K562 (cell line): ENCODE data around the gene SHROOM3. TPM values are rescaled to one million over a fixed set of nuclear protein-coding genes. Genes with fewer than 3 reads are reported as not detected.

Experiments
- ATAC-seq: fragments of 200-7000 bp; cut with Tn5 transposase; 3 replicates; pipeline ENCODE4 v1.9.1; 2020; ENCODE audit warnings: moderate library complexity
- BruUV-seq: library from RNA; stranded (reverse); fragments of 400-500 nt; replicated peaks from 2 replicates; lab custom pipeline; 2021; lab: Mats Ljungman, UMichigan
- CTCF ChIA-PET: fragments of 300-600 bp; formaldehyde crosslinking; extraction: SDS; loops from one replicate; lab custom pipeline; 2021; ENCODE audit warnings: low intra/inter-chr PET ratio; lab: Yijun Ruan, JAX
- POLR2A ChIA-PET: fragments of 300-600, 350-650 bp; sonication (Branson Sonifier 250); formaldehyde crosslinking; extraction: SDS; loops from one replicate; lab custom pipeline; 2021; ENCODE audit warnings: antibody characterized with exemption, inconsistent platforms; lab: Yijun Ruan, JAX
- DNase-seq, 4 experiments: peaks; one replicate each; pipeline versions ENCODE4 v3.0.0 to v3.0.0-alpha.2; 2011 to 2018; ENCODE audit warnings: low spot score in 3 of 4, mixed read lengths in 3 of 4; ENCODE audit errors: extremely low read depth in 1 of 4
- FAIRE-seq: peaks from 2 replicates; lab custom pipeline; 2011; peaks lifted over from hg19 to GRCh38; lab: Jason Lieb, UNC
- H2AFZ ChIP-seq: 2 replicates; pipeline ENCODE4 v1.6.0; 2011; ENCODE audit warnings: low read depth, low read length, control low read depth, inconsistent platforms
- H3K27ac ChIP-seq: fragments of 200-600 bp; 3 replicates; pipeline ENCODE4 v1.8.0; 2011; ENCODE audit warnings: low read depth, mild to moderate bottlenecking, control low read depth, inconsistent platforms, low read length, moderate library complexity, mixed read lengths; ENCODE audit errors: extremely low read depth
- H3K27me3 ChIP-seq, 2 experiments: fragments of 300-600 bp in 1 of 2; 2 replicates in 1 of 2; 3 replicates in 1 of 2; pipeline versions ENCODE4 v1.6.0 to v1.8.0; 2011; ENCODE audit warnings: inconsistent platforms in 2 of 2, low read length in 2 of 2, mild to moderate bottlenecking in 1 of 2, mixed read lengths in 1 of 2, moderate library complexity in 1 of 2; ENCODE audit not compliant: control insufficient read depth in 2 of 2, insufficient read depth in 2 of 2
- H3K36me3 ChIP-seq: fragments of 300-600 bp; 3 replicates; pipeline ENCODE4 v1.8.0; 2011; ENCODE audit warnings: mild to moderate bottlenecking, low read length, inconsistent platforms; ENCODE audit not compliant: control insufficient read depth, insufficient read depth
- H3K4me1 ChIP-seq, 2 experiments: fragments of 200-600 bp in 1 of 2; replicated peaks in 1 of 2; 2 replicates in 1 of 2; 3 replicates in 1 of 2; pipeline versions ENCODE4 v1.5.1 to v1.8.0; 2011; ENCODE audit warnings: inconsistent platforms in 2 of 2, low read length in 2 of 2, mild to moderate bottlenecking in 1 of 2, mixed read lengths in 1 of 2, moderate library complexity in 1 of 2; ENCODE audit not compliant: control insufficient read depth in 2 of 2, insufficient read depth in 2 of 2
- H3K4me2 ChIP-seq: 2 replicates; pipeline ENCODE4 v1.6.1; 2011; ENCODE audit warnings: low read length, control low read depth, inconsistent platforms, mixed read lengths; ENCODE audit not compliant: insufficient read depth
- H3K4me3 ChIP-seq: fragments of 200-600 bp; sonication (generic), shearing (Covaris generic); 2 replicates; pipeline ENCODE4 v1.5.1; 2016; ENCODE audit warnings: control low read depth, inconsistent platforms
- H3K79me2 ChIP-seq: fragments of 200-600 bp; 3 replicates; pipeline ENCODE4 v1.8.0; 2011; ENCODE audit warnings: low read length, inconsistent platforms; ENCODE audit not compliant: control insufficient read depth, insufficient read depth
- H3K9ac ChIP-seq, 2 experiments: 2 replicates each; pipeline versions ENCODE4 v1.6.0 to v1.6.1; 2011; ENCODE audit warnings: low read depth in 2 of 2, low read length in 2 of 2, control low read depth in 1 of 2, inconsistent platforms in 1 of 2, mild to moderate bottlenecking in 1 of 2, mixed read lengths in 1 of 2; ENCODE audit not compliant: insufficient read depth in 1 of 2
- H3K9me1 ChIP-seq: one replicate; pipeline ENCODE4 v1.6.0; 2011; ENCODE audit warnings: inconsistent platforms, mild to moderate bottlenecking, low read length, moderate library complexity; ENCODE audit not compliant: control insufficient read depth, insufficient read depth
- H3K9me3 ChIP-seq: replicated peaks from 2 replicates; pipeline ENCODE4 v1.5.1; 2011; ENCODE audit warnings: low read depth, low read length, inconsistent platforms; ENCODE audit not compliant: control insufficient read depth, insufficient read depth
- H4K20me1 ChIP-seq: replicated peaks from 2 replicates; pipeline ENCODE4 v1.6.1; 2011; ENCODE audit warnings: low read length, inconsistent platforms, mixed read lengths; ENCODE audit not compliant: control insufficient read depth, insufficient read depth
- ELF4 ChIP-seq: fragments of 450-650 bp; formaldehyde crosslinking; IDR thresholded peaks from 2 replicates; pipeline ENCODE4 v1.4.0; 2022; ENCODE audit warnings: missing genetic modification characterization
- NEUROD1 ChIP-seq: fragments of 150-350 bp; IDR thresholded peaks from 2 replicates; pipeline ENCODE4 v1.6.1; 2014; ENCODE audit warnings: borderline replicate concordance, low read length, low read depth; ENCODE audit not compliant: partially characterized antibody
- NR1H2 ChIP-seq: sonication (generic); formaldehyde crosslinking; IDR thresholded peaks from 2 replicates; pipeline ENCODE4 v1.4.0; 2020; ENCODE audit warnings: mild to moderate bottlenecking, missing genetic modification reagents
- SETDB1 ChIP-seq: IDR thresholded peaks from one replicate; pipeline ENCODE4 v1.6.1; 2012; ENCODE audit warnings: low read length, control low read depth, inconsistent platforms
- SREBF2 ChIP-seq: sonication (generic); formaldehyde crosslinking; IDR thresholded peaks from 2 replicates; pipeline ENCODE4 v1.4.0; 2020; ENCODE audit warnings: mild to moderate bottlenecking, missing genetic modification reagents
- ZNF282 ChIP-seq: sonication (generic); formaldehyde crosslinking; IDR thresholded peaks from 2 replicates; pipeline ENCODE4 v1.8.1; 2023; ENCODE audit warnings: missing genetic modification reagents
- WGBS: fragments of 100-300 bp; shearing (Covaris generic); methylation state at CpG from one replicate; pipeline ENCODE4 v1.1.6; 2016; ENCODE audit warnings: low coverage, mixed read lengths; ENCODE audit not compliant: insufficient coverage; ENCODE audit errors: missing lambda C conversion rate; 5-methylcytosine and 5-hydroxymethylcytosine counted together
- in situ Hi-C: fragments of 300-500 bp; cut with MboI; formaldehyde crosslinking; loops from 4 replicates; pipeline ENCODE4 v1.15.0; 2018; ENCODE audit warnings: inconsistent platforms, mixed read lengths
- intact Hi-C: fragments of 100-400 bp; cut with micrococcal nuclease; formaldehyde crosslinking; loops from 2 replicates; pipeline ENCODE4 v1.14.2; 2022
- polyA plus RNA-seq, 8 experiments: library from polyadenylated mRNA; depleted of rRNA in 4 of 8; stranded (reverse) in 5 of 8; unstranded in 3 of 8; fragments of >200 nt; fragmentation: Nextera tagmentation in 2 of 8; fragmentation: Illumina TruSeq in 1 of 8; extraction: Ambion mirVana in 2 of 8; extraction: Trizol in 1 of 8; gene quantifications; 2 replicates each; pipeline versions ENCODE4 v1.2.1 to v1.2.3, GENCODE V29; 2011 to 2014; ENCODE audit warnings: inconsistent platforms in 1 of 8, missing spikeins in 1 of 8
- total RNA-seq, 7 experiments: library from RNA; depleted of rRNA in 6 of 7; stranded (reverse); fragments of >200 nt in 6 of 7; fragmentation: Illumina TruSeq in 2 of 7; extraction: Trizol in 2 of 7; gene quantifications; 2 replicates each; pipeline versions ENCODE4 v1.2.1 to v1.2.3, GENCODE V29; 2011 to 2021; ENCODE audit warnings: low replicate concordance in 1 of 7

SHROOM3 gene
- total and polyA plus RNA-seq, 9 of the 15 experiments (the other 6 are each of a cell fraction or from before 2014, with no cell fraction given) = 0.01 to 0.07 TPM; not detected in 7

DNA sequence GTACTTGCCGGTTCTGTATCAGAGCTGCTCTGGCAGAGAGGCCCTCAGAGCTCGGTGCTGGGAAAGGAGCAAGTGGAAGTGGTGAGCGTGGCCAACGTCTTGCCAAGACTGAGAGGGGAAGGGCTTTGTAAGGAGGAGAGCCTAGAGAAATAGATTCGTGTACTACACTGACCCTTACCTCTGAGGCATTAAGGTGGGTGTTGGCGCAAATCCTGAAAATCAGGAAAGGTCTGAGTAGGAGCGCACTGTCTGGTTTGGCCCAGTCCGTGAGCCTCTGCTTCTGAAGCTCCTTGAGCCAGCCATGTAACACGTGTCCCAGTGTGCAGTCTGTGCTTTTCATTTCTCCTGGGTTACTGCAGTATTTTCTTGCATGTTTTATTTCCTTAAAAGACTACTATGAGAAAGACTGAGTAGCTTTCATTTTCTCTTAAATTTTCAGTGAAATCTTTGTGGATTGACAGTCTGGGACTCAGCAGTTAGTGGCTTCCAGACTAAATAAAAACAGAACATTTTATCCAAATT lies 322.4 kb downstream of the SHROOM3 start:
- no peak for ATAC-seq
- intact Hi-C loops = no loop called here
- TF ChIP-seq NR1H2 (CRISPR knock-in tag) = no peak
- no peak for TF ChIP-seq SETDB1
- TF ChIP-seq SREBF2 (CRISPR knock-in tag) = no peak
- no peak for TF ChIP-seq NEUROD1
- TF ChIP-seq ELF4 (CRISPR knock-in tag) = no peak
- TF ChIP-seq ZNF282 = no peak
- TF ChIP-seq, all 486 proteins: peak for 0
- H3K4me2 ChIP-seq = no peak overlapping the region
- H2AFZ ChIP-seq = no peak overlapping the region
- in situ Hi-C loops = loop anchor here (10.0 kb wide), 1 partner anchor 323 kb away; the partner anchor contains the start of gene SHROOM3
- no peaks in the 10 kb centered on the region for H4K20me1 ChIP-seq
- no peaks in the 10 kb centered on the region for H3K4me1 ChIP-seq
- no peaks in the 10 kb centered on the region for H3K36me3 ChIP-seq
- no peaks in the 10 kb centered on the region for H3K9me3 ChIP-seq
- H3K79me2 ChIP-seq = no peaks in the 10 kb centered on the region
- H3K9me1 ChIP-seq = no peaks in the 10 kb centered on the region
- 5% methylated on average over 9 of the region's 9 CpGs for whole genome bisulfite sequencing
- BruUV-seq = no TSS peak
- ChIA-PET POLR2A (interaction anchor here (0.6 kb wide), 2 partner anchors 330 to 470 kb away, joined by 3 read pairs; no protein-coding TSS in a partner anchor), CTCF (interaction anchor here (0.6 to 1.9 kb wide), 3 partner anchors 326 to 1857 kb away, joined by 4 to 20 read pairs (median 5); no protein-coding TSS in a partner anchor)
- no peak overlapping the region for H3K9ac ChIP-seq
- no peak overlapping the region for H3K27ac ChIP-seq
- peaks cover 16 to 31% of the 10 kb centered on the region in 2 experiments for H3K27me3 ChIP-seq
- DNase-seq (no peak), FAIRE-seq (no peak)
- no peak overlapping the region for H3K4me3 ChIP-seq
